A549 (cell line): ENCODE measurements around the gene PROM2. TPM values are rescaled to one million over a fixed set of nuclear protein-coding genes. Genes with fewer than 3 reads are reported as not detected.

Experiments used
- ATAC-seq, 2 experiments: fragments of 200-7000 bp in 1 of 2; fragments of >200 bp in 1 of 2; cut with Nextera tagmentation in 1 of 2; cut with Tn5 transposase in 1 of 2; 3 replicates each; pipeline versions ENCODE4 v1.8.0 to v1.9.1; 2018 to 2020; ENCODE audit warnings: mild to moderate bottlenecking in 1 of 2, moderate library complexity in 1 of 2
- CTCF ChIA-PET: fragments of 300-600 bp; sonication (Branson Sonifier 250); formaldehyde crosslinking; extraction: SDS; loops from one replicate; lab custom pipeline; 2021; ENCODE audit warnings: antibody characterized with exemption, inconsistent platforms; lab: Yijun Ruan, JAX
- POLR2A ChIA-PET: fragments of 350-600 bp; formaldehyde crosslinking; extraction: SDS; loops from one replicate; lab custom pipeline; 2021; ENCODE audit warnings: antibody characterized with exemption, inconsistent platforms; lab: Yijun Ruan, JAX
- DNase-seq, 2 experiments: peaks; one replicate each; pipeline versions ENCODE4 v3.0.0 to v3.0.0-alpha.2; 2011 to 2016; ENCODE audit warnings: low read depth in 1 of 2, low spot score in 1 of 2
- FAIRE-seq: peaks from 2 replicates; lab custom pipeline; 2011; peaks lifted over from hg19 to GRCh38; lab: Jason Lieb, UNC
- H3K27ac ChIP-seq, 2 experiments: fragments of >200 bp; sonication (Bioruptor Twin); formaldehyde crosslinking; 3 replicates each; pipeline ENCODE4 v1.5.1; 2016 to 2017
- H3K4me1 ChIP-seq: fragments of >200 bp; sonication (Bioruptor Twin); formaldehyde crosslinking; 3 replicates; pipeline ENCODE4 v1.6.1; 2016
- H3K4me2 ChIP-seq: fragments of >200 bp; sonication (Bioruptor Twin); formaldehyde crosslinking; 3 replicates; pipeline ENCODE4 v1.6.1; 2016
- H3K4me3 ChIP-seq: fragments of >200 bp; sonication (Bioruptor Twin); formaldehyde crosslinking; 3 replicates; pipeline ENCODE4 v1.5.1; 2016
- H3K9me3 ChIP-seq: fragments of >200 bp; sonication (Bioruptor Twin); formaldehyde crosslinking; 3 replicates; pipeline ENCODE4 v1.6.1; 2016
- CHD4 ChIP-seq: fragments of 200-600 bp; sonication (generic); IDR thresholded peaks from 2 replicates; pipeline ENCODE4 v1.6.1; 2016; ENCODE audit warnings: antibody characterized with exemption, mild to moderate bottlenecking, borderline replicate concordance
- GATA3 ChIP-seq: IDR thresholded peaks from 2 replicates; pipeline ENCODE4 v1.6.1; 2012; ENCODE audit warnings: borderline replicate concordance
- HDAC2 ChIP-seq: fragments of 200-600 bp; sonication (generic); IDR thresholded peaks from 2 replicates; pipeline ENCODE4 v1.6.1; 2016
- HEYL ChIP-seq: fragments of 250-450 bp; sonication (Bioruptor Pico); IDR thresholded peaks from 2 replicates; pipeline ENCODE4 v1.8.0; 2021; ENCODE audit warnings: mild to moderate bottlenecking, moderate library complexity
- MAZ ChIP-seq: fragments of 150-350 bp; IDR thresholded peaks from 2 replicates; pipeline ENCODE4 v1.6.1; 2014; ENCODE audit warnings: antibody characterized with exemption, low read depth, low read length, borderline replicate concordance
- NPAS2 ChIP-seq: fragments of 250-450 bp; sonication (Bioruptor Pico); IDR thresholded peaks from 2 replicates; pipeline ENCODE4 v1.8.0; 2022; ENCODE audit warnings: mild to moderate bottlenecking, moderate library complexity, borderline replicate concordance
- POLR2A ChIP-seq: IDR thresholded peaks from 2 replicates; pipeline ENCODE4 v1.6.1; 2012; ENCODE audit warnings: mild to moderate bottlenecking, low read length
- POLR2AphosphoS2 ChIP-seq: conservative IDR thresholded peaks from 2 replicates; pipeline ENCODE4 v1.6.1; 2012; ENCODE audit warnings: low read length, improper control_type of control experiment, inconsistent platforms
- RCOR1 ChIP-seq: fragments of 150-350 bp; IDR thresholded peaks from 2 replicates; pipeline ENCODE4 v1.6.1; 2014; ENCODE audit warnings: antibody characterized with exemption, low read length, low read depth
- RNF2 ChIP-seq: fragments of 200-600 bp; sonication (generic); IDR thresholded peaks from 2 replicates; pipeline ENCODE4 v1.6.1; 2016; ENCODE audit warnings: low read depth, mild to moderate bottlenecking, antibody characterized with exemption, moderate library complexity, borderline replicate concordance
- SMC3 ChIP-seq: fragments of >200 bp; sonication (Bioruptor Twin); formaldehyde crosslinking; IDR thresholded peaks from 3 replicates; pipeline ENCODE4 v1.6.1; 2018; ENCODE audit warnings: inconsistent platforms
- TP53 ChIP-seq: fragments of 250-450 bp; sonication (Bioruptor Pico); IDR thresholded peaks from 2 replicates; pipeline ENCODE4 v1.5.0; 2021; ENCODE audit warnings: mild to moderate bottlenecking, moderate library complexity
- ZNF302 ChIP-seq: fragments of 250-450 bp; sonication (Bioruptor Pico); IDR thresholded peaks from 2 replicates; pipeline ENCODE4 v1.9.0; 2021; ENCODE audit warnings: inconsistent platforms, mild to moderate bottlenecking, moderate library complexity
- WGBS: methylation state at CpG from one replicate; pipeline ENCODE4 v1.1.6; 2017; ENCODE audit errors: missing lambda C conversion rate; 5-methylcytosine and 5-hydroxymethylcytosine counted together
- polyA plus RNA-seq, 4 experiments: library from polyadenylated mRNA; depleted of rRNA in 3 of 4; stranded (reverse); fragments of >200 nt; fragmentation: RNase III in 1 of 4; extraction: RNeasy Plus Mini Kit Qiagen cat#74134 plus additional on column Dnase treatment in 1 of 4; gene quantifications; 2 replicates in 3 of 4; 3 replicates in 1 of 4; pipeline ENCODE4 v1.2.3, GENCODE V29; 2011 to 2017
- TF ChIP-seq, protein P1 (sequence below): fragments of 250-450 bp; sonication (Bioruptor Pico); IDR thresholded peaks from 2 replicates; pipeline ENCODE4 v1.5.0; 2020; ENCODE audit warnings: low read depth, mild to moderate bottlenecking, moderate library complexity
- TF ChIP-seq, protein P2 (sequence below): fragments of >200 bp; sonication (Bioruptor Twin); formaldehyde crosslinking; IDR thresholded peaks from 3 replicates; pipeline ENCODE4 v1.5.1; 2016
- TF ChIP-seq, protein P3 (sequence below): fragments of >200 bp; sonication (Bioruptor Twin); formaldehyde crosslinking; IDR thresholded peaks from 2 replicates; pipeline ENCODE4 v1.6.1; 2016
- TF ChIP-seq, protein P4 (sequence below): IDR thresholded peaks from 2 replicates; pipeline ENCODE4 v1.6.1; 2012
- TF ChIP-seq, protein P5 (sequence below): fragments of 150-350 bp; IDR thresholded peaks from 2 replicates; pipeline ENCODE4 v1.6.1; 2014; ENCODE audit warnings: low read depth, mild to moderate bottlenecking, low read length

Gene PROM2
- polyA plus RNA-seq, 2 of the 4 experiments (the other 2 are of a cell fraction): 0.08 to 0.09 TPM

DNA sequence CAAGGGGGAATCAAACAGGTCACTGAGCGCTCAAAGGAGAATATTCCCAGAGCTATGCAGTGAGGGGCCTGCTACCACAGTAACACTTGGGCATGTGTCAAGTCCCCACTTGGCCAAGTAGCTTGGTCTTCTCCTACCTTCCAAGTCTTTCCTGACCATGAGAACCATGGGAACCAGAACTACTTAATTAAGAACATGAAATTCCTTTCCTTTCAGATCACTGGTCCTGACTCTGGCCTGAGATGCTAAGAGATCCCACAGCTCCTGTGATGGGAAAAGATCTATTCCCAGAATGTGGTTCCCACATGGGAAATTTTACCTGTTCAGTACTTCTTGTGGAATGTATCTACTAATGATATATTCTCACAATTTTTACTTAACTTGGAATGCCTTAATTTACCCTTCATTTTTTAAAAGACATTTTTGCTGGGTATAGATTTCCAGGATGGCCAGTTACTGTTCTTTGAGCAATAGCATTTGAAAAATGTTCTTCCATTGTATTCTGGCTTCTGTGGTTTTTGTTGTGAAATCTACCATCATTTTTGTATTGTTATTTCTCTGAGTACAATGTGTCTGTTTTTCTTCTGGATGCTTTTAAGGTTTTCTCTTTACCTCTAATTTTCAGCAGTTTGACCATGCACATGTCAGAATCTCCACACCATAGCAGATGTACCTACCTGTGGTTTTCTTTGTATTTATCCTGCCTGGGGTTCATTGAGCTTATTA, 60.8 kb downstream of the PROM2 start:
- no peak for DNase-seq
- H3K9me3 ChIP-seq: peaks cover 3% of the 10 kb centered on the region; the same call in 1 of the 3 replicates
- CTCF ChIA-PET: interaction anchor here (0.8 to 4.2 kb wide), 3 partner anchors 10 to 220 kb away, joined by 3 to 27 read pairs (median 3); no protein-coding TSS in a partner anchor
- no peak for TF ChIP-seq CHD4
- no peak for TF ChIP-seq SMC3
- TF ChIP-seq, protein P1, sequence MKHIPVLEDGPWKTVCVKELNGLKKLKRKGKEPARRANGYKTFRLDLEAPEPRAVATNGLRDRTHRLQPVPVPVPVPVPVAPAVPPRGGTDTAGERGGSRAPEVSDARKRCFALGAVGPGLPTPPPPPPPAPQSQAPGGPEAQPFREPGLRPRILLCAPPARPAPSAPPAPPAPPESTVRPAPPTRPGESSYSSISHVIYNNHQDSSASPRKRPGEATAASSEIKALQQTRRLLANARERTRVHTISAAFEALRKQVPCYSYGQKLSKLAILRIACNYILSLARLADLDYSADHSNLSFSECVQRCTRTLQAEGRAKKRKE (CRISPR knock-in tag): no peak
- TF ChIP-seq, all 56 proteins: peak for 0
- FAIRE-seq (no peak), ATAC-seq (no peak)
- H3K4me1 ChIP-seq: no peaks in the 10 kb centered on the region
- POLR2A ChIA-PET: no interaction called here
- WGBS: 69% methylated on average over 1 of the region's 1 CpG
- no peak overlapping the region for H3K27ac ChIP-seq
- no peak overlapping the region for H3K4me3 ChIP-seq
- H3K4me2 ChIP-seq: no peak overlapping the region

DNA sequence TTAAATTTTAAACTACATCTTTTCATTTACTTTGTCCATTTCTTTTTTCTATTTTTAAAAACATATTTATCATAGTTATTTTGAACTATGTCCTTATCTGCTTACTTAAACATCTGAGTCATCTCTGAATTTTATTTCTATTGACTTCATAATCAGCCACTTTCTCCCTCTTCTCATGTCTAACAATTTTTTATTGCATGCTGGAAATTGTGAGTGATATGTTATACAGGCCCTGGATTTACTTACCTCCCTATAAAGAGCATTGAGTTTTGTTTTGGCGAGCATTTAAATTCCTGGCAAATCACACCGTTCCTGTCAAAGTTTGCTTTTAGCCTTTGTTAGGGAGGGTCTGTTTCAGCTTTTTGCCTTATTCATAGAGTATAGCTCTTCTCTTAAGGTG, 62.2 kb downstream of the PROM2 start:
- WGBS: 68% methylated on average over 2 of the region's 2 CpGs
- Histone ChIP-seq H3K27ac (no peak overlapping the region), H3K4me3 (no peak overlapping the region), H3K4me1 (no peaks in the 10 kb centered on the region), H3K4me2 (no peak overlapping the region), H3K9me3 (peaks cover 3% of the 10 kb centered on the region; the same call in 1 of the 3 replicates)
- TF ChIP-seq POLR2AphosphoS2: no peak
- no peak for TF ChIP-seq GATA3
- TF ChIP-seq, protein P2, sequence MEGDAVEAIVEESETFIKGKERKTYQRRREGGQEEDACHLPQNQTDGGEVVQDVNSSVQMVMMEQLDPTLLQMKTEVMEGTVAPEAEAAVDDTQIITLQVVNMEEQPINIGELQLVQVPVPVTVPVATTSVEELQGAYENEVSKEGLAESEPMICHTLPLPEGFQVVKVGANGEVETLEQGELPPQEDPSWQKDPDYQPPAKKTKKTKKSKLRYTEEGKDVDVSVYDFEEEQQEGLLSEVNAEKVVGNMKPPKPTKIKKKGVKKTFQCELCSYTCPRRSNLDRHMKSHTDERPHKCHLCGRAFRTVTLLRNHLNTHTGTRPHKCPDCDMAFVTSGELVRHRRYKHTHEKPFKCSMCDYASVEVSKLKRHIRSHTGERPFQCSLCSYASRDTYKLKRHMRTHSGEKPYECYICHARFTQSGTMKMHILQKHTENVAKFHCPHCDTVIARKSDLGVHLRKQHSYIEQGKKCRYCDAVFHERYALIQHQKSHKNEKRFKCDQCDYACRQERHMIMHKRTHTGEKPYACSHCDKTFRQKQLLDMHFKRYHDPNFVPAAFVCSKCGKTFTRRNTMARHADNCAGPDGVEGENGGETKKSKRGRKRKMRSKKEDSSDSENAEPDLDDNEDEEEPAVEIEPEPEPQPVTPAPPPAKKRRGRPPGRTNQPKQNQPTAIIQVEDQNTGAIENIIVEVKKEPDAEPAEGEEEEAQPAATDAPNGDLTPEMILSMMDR: no peak
- TF ChIP-seq, protein P1 (CRISPR knock-in tag): no peak
- TF ChIP-seq MAZ: no peak
- TF ChIP-seq NPAS2 (CRISPR knock-in tag): no peak
- TF ChIP-seq TP53 (CRISPR knock-in tag): no peak
- TF ChIP-seq HEYL: no peak
- TF ChIP-seq, protein P3, sequence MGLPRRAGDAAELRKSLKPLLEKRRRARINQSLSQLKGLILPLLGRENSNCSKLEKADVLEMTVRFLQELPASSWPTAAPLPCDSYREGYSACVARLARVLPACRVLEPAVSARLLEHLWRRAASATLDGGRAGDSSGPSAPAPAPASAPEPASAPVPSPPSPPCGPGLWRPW: no peak
- TF ChIP-seq ZNF302: no peak
- TF ChIP-seq, protein P4, sequence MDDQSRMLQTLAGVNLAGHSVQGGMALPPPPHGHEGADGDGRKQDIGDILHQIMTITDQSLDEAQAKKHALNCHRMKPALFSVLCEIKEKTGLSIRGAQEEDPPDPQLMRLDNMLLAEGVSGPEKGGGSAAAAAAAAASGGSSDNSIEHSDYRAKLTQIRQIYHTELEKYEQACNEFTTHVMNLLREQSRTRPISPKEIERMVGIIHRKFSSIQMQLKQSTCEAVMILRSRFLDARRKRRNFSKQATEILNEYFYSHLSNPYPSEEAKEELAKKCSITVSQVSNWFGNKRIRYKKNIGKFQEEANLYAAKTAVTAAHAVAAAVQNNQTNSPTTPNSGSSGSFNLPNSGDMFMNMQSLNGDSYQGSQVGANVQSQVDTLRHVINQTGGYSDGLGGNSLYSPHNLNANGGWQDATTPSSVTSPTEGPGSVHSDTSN: no peak
- TF ChIP-seq, protein P5, sequence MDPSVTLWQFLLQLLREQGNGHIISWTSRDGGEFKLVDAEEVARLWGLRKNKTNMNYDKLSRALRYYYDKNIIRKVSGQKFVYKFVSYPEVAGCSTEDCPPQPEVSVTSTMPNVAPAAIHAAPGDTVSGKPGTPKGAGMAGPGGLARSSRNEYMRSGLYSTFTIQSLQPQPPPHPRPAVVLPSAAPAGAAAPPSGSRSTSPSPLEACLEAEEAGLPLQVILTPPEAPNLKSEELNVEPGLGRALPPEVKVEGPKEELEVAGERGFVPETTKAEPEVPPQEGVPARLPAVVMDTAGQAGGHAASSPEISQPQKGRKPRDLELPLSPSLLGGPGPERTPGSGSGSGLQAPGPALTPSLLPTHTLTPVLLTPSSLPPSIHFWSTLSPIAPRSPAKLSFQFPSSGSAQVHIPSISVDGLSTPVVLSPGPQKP: no peak
- TF ChIP-seq RNF2: no peak
- no peak for TF ChIP-seq POLR2A
- no peak for TF ChIP-seq RCOR1
- TF ChIP-seq HDAC2: no peak
- ATAC-seq (no peak), DNase-seq (no peak), FAIRE-seq (no peak)
- POLR2A ChIA-PET: no interaction called here
- CTCF ChIA-PET: interaction anchor here (4.2 kb wide), 1 partner anchor 9 kb away, joined by 27 read pairs; no protein-coding TSS in a partner anchor
